HG03280 (cell line): ENCODE data around the gene TMEM115.
A peak's percentile ranks its signal among the peaks of the same experiment; 100 is the strongest.

ENCODE experiments used
- ATAC-seq: cut with Tn5 transposase; IDR thresholded peaks from one replicate; pipeline ENCODE4 v1.9.1; 2021; ENCODE audit warnings: mild to moderate bottlenecking, moderate library complexity; ENCODE audit not compliant: unreplicated experiment

The TMEM115 gene

GRCh38 chr3:50358911-50359759, at the start of gene TMEM115:
Gene TMEM115 (minus strand): TSS chr3:50359521. CDS start chr3:50359063, 458 bp downstream.
- peak; percentile 98 for ATAC-seq

- no peak for ATAC-seq
Measured at GRCh38 chr3:50408443-50408944, 49.2 kb upstream of the TMEM115 start.

GRCh38 chr3:50406487-50406886, 47.2 kb upstream of the TMEM115 start:
- ATAC-seq: no peak

- no peak for ATAC-seq
Measured at GRCh38 chr3:50405249-50405648, 45.9 kb upstream of the TMEM115 start.

- ATAC-seq: no peak
Measured at GRCh38 chr3:50401978-50402595, 42.8 kb upstream of the TMEM115 start.

GRCh38 chr3:50396502-50396901, 37.2 kb upstream of the TMEM115 start:
- no peak for ATAC-seq

GRCh38 chr3:50395070-50395860, 35.9 kb upstream of the TMEM115 start:
- no peak for ATAC-seq

- no peak for ATAC-seq
Measured at GRCh38 chr3:50393061-50393460, 33.7 kb upstream of the TMEM115 start.

- ATAC-seq: no peak
Measured at GRCh38 chr3:50392101-50392715, 32.9 kb upstream of the TMEM115 start.

- ATAC-seq: no peak
Measured at GRCh38 chr3:50390508-50391224, 31.3 kb upstream of the TMEM115 start.

- no peak for ATAC-seq
Measured at GRCh38 chr3:50389414-50389767, 30.1 kb upstream of the TMEM115 start.

- ATAC-seq: no peak
Measured at GRCh38 chr3:50388720-50389413, 29.5 kb upstream of the TMEM115 start.

- no peak for ATAC-seq
Measured at GRCh38 chr3:50388016-50388719, 28.8 kb upstream of the TMEM115 start.

GRCh38 chr3:50385754-50386153, 26.4 kb upstream of the TMEM115 start:
- ATAC-seq: no peak

- no peak for ATAC-seq
Measured at GRCh38 chr3:50383750-50384149, 24.4 kb upstream of the TMEM115 start.

- ATAC-seq: no peak
Measured at GRCh38 chr3:50382722-50383121, 23.4 kb upstream of the TMEM115 start.

GRCh38 chr3:50381383-50381782, 22.1 kb upstream of the TMEM115 start:
- no peak for ATAC-seq

GRCh38 chr3:50380405-50381085, 21.2 kb upstream of the TMEM115 start:
- no peak for ATAC-seq

GRCh38 chr3:50378757-50379156, 19.4 kb upstream of the TMEM115 start:
- no peak for ATAC-seq
